Dendritic cell treated with granulocyte-macrophage colony-stimulating factor and Interleukin-4, amounts not matched to agents 40 ng/mL and 50 ng/mL, for 4 days (primary cell): ENCODE measurements around the gene COL24A1.
A peak's percentile ranks its signal among the peaks of the same experiment; 100 is the strongest.
"Not testable (repeated sequence)": the region's sequence is repeated elsewhere in the genome, so short reads cannot be mapped to it uniquely, and the experiment has no call there.

Source experiments
- H3K27ac Mint-ChIP-seq: one replicate; pipeline ENCODE4 v1.8.0; 2022; ENCODE audit warnings: mild to moderate bottlenecking, mixed read lengths
- H3K27me3 Mint-ChIP-seq: one replicate; pipeline ENCODE4 v1.8.0; 2022; ENCODE audit warnings: mild to moderate bottlenecking, mixed read lengths
- H3K36me3 Mint-ChIP-seq: one replicate; pipeline ENCODE4 v1.8.0; 2022; ENCODE audit warnings: low read depth, mixed read lengths
- H3K4me1 Mint-ChIP-seq: one replicate; pipeline ENCODE4 v1.8.0; 2022; ENCODE audit warnings: low read depth, mixed read lengths
- H3K4me3 Mint-ChIP-seq: one replicate; pipeline ENCODE4 v1.8.0; 2022; ENCODE audit warnings: mild to moderate bottlenecking, moderate library complexity, mixed read lengths
- H3K9me3 Mint-ChIP-seq: one replicate; pipeline ENCODE4 v1.8.0; 2022; ENCODE audit warnings: mixed read lengths
- intact Hi-C: fragments of 100-400 bp; cut with micrococcal nuclease; formaldehyde crosslinking; loops from one replicate; pipeline ENCODE4 v1.15.0; 2022

The COL24A1 gene

DNA sequence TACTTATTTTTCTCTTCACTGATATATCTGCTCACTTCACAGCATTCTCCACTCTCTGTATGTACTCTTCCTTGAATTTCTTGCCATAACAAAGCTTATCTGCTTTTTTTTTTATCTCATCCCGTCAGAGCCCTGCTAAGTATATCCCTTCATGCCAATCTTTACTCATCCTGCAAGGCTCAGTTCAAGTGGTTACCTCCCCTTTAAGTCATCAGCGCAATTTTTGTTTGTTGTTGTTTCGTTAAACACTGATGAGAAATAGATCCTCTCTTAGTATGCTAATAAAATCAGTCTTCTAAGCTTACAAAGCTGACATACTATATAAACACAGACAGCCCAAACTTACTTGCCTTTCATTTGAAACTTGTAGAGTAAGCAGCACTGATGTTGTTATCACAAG, 17.8 kb downstream of the COL24A1 start:
- intact Hi-C loops: no loop called here
- Mint-ChIP-seq H3K4me3 (no peak overlapping the region), H3K36me3 (no peaks in the 10 kb centered on the region), H3K9me3 (no peaks in the 10 kb centered on the region), H3K27me3 (no peaks in the 10 kb centered on the region), H3K27ac (no peak overlapping the region), H3K4me1 (peaks cover 24% of the 10 kb centered on the region)

DNA sequence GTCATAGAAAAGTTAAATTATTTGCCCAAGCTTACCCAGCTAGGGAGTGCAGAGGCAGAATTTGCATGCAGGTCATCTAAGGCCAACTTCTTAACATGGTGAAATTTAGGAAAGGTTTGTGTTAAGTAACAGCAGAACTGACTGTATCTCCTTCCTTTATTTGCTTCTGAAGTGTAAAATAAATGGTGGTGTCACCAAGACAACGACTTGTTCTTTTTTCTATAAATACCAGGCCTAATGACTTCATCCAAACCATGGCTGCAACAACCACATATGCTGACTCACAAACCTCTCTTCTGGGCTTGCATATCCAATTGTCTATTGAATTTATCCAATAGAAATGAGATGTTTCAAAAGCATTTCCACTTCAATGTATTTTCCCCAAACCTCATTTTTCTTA, 19.1 kb downstream of the COL24A1 start:
- H3K4me1 Mint-ChIP-seq: peaks cover 19% of the 10 kb centered on the region
- no peaks in the 10 kb centered on the region for H3K9me3 Mint-ChIP-seq
- no peaks in the 10 kb centered on the region for H3K36me3 Mint-ChIP-seq
- no peaks in the 10 kb centered on the region for H3K27me3 Mint-ChIP-seq
- no peak overlapping the region for H3K4me3 Mint-ChIP-seq
- intact Hi-C loops: no loop called here
- no peak overlapping the region for H3K27ac Mint-ChIP-seq

DNA sequence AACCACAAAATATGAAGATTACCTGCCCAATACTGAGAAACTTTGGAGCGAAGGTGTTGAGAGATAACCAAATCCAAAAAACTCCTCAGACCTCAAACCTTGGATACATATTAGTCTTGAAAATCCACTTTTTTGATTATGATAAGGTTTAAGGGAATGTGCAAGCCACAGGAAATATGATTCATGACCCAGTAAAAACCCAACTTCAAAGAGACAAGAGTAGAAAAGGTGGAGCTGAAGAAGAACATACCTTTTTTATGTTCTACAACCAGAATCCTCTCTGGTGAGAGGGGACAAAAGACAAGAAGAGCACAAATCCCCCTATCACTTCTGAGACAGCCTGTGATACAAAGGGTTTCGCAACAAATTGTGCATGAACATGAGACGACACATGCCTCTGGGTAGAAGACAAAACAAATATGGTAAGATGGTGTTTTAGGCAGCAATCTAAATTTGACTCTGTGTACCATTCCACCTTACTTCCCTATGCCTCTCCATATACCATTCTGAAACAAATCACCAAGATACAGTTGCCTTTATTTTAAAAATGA, 37.3 kb downstream of the COL24A1 start:
- Mint-ChIP-seq H3K27me3 (no peaks in the 10 kb centered on the region), H3K27ac (no peak overlapping the region), H3K4me1 (no peaks in the 10 kb centered on the region), H3K4me3 (no peak overlapping the region), H3K9me3 (no peaks in the 10 kb centered on the region), H3K36me3 (no peaks in the 10 kb centered on the region)
- intact Hi-C loops: no loop called here

DNA sequence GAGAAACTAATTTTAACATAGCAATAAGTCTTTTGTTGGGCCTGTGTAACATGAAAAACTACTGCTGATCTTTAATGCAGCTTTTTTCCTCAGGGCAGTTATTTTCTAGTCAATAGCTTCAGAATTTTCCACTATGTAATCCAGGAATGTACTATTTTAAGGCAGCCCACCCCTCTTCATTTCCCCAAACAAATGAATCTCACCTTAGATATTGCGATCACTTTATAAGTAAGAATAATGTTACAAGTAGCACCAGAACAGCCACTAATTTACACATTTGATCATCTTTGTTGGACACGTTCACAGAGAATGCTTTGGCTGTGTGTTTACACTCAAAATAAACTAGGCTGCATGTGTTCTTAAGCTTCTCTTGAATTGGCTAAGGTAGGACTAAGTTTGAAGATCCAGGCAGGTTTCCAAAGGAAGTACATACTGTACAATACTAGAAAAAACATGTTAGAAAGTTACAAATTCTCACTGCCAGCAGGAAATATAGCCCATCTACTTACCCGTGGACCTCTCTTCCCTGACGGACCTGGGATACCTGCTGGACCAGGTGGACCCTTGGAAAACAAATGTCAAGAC, 41.7 kb downstream of the COL24A1 start:
- Mint-ChIP-seq H3K27me3 (no peaks in the 10 kb centered on the region), H3K36me3 (peaks cover 9% of the 10 kb centered on the region), H3K4me1 (no peaks in the 10 kb centered on the region), H3K4me3 (no peak overlapping the region), H3K27ac (no peak overlapping the region), H3K9me3 (peaks cover 17% of the 10 kb centered on the region)
- intact Hi-C loops: no loop called here

DNA sequence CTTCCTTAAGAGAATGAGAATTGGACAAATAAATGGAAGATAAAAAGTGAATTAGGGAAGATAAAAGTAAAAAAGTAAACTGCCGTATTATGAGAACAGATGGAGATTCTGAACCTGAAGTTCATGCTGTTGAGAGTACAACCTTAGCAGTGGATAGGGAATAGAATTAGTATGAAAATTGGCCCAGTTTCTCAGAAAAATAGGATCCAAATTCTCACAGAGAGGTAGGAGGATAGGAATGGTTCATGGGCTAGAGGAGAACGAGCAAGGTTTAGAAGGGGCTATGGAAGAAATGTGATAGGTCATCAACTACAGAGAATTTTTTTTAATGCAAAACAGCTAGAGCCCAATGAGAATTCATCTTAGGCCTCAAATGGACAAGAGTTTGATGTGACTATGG, 42.3 kb downstream of the COL24A1 start:
- no peaks in the 10 kb centered on the region for H3K4me1 Mint-ChIP-seq
- intact Hi-C loops: no loop called here
- H3K27me3 Mint-ChIP-seq: no peaks in the 10 kb centered on the region
- no peak overlapping the region for H3K27ac Mint-ChIP-seq
- H3K4me3 Mint-ChIP-seq: no peak overlapping the region
- H3K36me3 Mint-ChIP-seq: peaks cover 9% of the 10 kb centered on the region
- peaks cover 17% of the 10 kb centered on the region for H3K9me3 Mint-ChIP-seq

DNA sequence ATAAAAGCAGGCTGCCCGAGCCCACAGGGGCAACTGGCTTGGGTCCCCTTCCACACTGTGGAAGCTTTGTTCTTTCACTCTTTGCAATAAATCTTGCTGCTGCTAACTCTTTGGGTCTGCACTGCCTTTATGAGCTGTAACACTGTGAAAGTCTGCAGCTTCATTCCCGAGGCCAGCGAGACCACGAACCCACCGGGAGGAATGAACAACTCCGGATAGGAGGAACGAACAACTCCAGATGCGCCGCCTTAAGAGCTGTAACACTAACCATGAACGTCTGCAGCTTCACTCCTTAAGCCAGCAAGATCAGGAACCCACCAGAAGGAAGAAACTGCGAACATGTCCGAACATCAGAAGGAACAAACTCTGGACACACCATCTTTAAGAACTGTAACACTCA, 45.0 kb downstream of the COL24A1 start:
- H3K27me3 Mint-ChIP-seq, H3K4me3 Mint-ChIP-seq, H3K36me3 Mint-ChIP-seq, H3K27ac Mint-ChIP-seq, H3K4me1 Mint-ChIP-seq, intact Hi-C loops: not testable (repeated sequence)
- peaks cover 17% of the 10 kb centered on the region for H3K9me3 Mint-ChIP-seq

DNA sequence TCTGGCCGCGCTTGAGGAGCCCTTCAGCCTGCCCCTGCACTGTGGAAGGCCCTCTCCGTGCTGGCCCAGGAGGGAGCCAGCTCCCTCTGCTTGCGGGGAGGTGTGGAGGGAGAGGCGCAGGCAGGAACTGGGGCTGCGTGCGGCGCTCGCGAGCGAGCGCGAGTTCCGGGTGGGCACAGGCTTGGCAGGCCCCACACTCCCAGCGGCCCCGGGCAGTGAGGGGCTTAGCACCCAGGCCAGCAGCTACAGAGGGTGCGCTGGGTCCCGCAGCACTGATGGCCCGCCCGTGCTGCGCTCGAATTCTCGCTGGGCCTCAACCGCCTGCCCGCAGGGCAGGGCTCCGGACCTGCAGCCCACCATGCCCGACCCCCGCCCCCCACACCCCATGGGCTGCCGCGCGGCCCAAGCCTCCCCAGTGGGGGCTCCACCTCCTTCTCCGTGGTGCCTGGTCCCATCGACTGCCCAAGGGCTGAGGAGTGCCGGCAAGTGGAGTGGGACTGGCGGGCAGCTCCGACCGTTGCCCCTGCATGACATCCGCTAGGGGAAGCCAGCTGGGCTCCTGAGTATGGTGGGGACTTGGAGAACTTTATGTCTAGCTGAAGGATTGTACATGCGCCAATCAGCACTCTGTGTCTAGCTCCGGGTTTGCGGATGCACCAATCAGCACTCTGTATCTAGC, 46.0 kb downstream of the COL24A1 start:
- H3K4me1 Mint-ChIP-seq: no peaks in the 10 kb centered on the region
- H3K27ac Mint-ChIP-seq: no peak overlapping the region
- no peak overlapping the region for H3K4me3 Mint-ChIP-seq
- peaks cover 9% of the 10 kb centered on the region for H3K36me3 Mint-ChIP-seq
- intact Hi-C loops: no loop called here
- H3K9me3 Mint-ChIP-seq: peaks cover 23% of the 10 kb centered on the region
- H3K27me3 Mint-ChIP-seq: no peaks in the 10 kb centered on the region

DNA sequence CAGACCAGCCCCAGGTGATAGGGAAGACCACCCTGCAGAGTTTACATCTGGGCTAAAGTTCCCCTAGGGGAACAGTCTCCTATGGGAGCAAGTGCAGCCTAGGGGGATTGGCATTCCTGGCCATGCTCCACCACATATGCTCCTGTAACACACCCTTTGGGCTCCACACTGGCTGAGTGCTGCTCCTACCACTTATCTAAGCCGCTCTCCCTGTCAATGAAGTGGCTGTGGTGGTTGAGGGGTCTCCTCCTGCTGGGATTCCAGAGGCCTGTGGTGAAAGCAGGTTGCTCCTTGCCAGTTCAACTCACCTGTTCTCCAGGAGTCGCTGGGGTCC, 51.1 kb downstream of the COL24A1 start:
- Mint-ChIP-seq H3K4me3 (no peak overlapping the region), H3K36me3 (no peaks in the 10 kb centered on the region), H3K4me1 (no peaks in the 10 kb centered on the region), H3K27me3 (no peaks in the 10 kb centered on the region), H3K9me3 (peaks cover 12% of the 10 kb centered on the region), H3K27ac (no peak overlapping the region)
- intact Hi-C loops: no loop called here

DNA sequence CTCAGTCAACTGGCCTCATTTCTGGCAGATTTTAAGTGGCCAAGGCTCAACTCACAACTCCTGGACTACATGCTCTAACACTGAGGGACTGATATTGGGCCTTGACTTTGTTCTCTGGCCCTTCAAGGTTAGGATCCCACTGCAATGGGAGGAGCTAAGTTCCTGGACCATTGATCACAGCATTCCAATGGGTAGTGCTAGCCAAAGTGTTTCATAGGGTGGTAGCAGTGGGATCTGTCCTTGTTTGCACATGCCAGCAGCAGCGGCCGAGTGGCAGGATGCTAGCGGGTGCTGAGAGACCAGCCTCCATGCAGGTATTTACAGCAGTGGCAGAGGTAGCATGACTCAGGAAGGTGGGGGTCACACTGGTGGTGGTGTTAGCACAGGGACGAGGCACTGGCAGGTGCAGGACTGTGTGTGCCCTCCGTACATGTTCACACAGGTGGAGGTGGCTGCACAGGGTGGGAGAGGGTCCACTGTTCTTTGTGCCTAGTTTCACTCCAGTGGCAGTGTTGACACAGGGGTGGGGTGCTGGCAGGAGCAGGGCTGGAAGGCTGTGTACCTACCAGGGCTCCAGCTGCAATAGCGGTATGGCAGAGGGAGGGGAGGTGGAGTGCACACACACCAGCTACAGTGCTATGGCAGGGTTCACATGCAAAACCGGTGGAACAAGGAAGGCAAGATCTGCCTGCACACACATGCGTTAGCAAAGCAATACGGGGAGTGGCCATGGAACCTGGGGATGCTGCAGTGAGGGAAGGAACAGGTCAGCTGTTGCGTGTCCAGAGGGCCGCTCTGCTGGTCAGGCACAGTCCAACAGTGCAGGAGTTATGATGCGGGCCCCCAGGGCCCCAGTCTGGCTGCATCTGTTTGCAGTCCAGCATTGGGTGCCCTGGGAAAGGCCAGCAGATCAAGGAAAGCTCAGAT, 51.7 kb downstream of the COL24A1 start:
- no peak overlapping the region for H3K4me3 Mint-ChIP-seq
- intact Hi-C loops: no loop called here
- H3K27me3 Mint-ChIP-seq: no peaks in the 10 kb centered on the region
- H3K4me1 Mint-ChIP-seq: no peaks in the 10 kb centered on the region
- peaks cover 9% of the 10 kb centered on the region for H3K9me3 Mint-ChIP-seq
- no peaks in the 10 kb centered on the region for H3K36me3 Mint-ChIP-seq
- no peak overlapping the region for H3K27ac Mint-ChIP-seq

DNA sequence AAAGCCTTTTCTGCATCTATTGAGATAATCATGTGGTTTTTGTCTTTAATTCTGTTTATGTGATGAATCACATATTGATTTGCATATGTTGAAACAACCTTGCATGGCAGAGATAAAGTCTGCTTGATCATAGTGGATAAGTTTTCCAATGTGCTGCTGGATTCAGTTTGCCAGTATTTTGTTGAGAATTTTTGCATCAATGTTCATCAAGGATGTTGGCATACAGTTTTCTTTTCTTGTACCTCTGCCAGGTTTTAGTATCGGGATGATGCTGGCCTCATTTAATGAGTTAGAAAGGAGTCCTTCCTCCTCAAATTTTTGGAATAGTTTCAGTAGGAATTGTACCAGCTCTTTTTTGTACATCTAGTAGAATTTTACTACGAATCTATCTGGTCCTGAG, 55.0 kb downstream of the COL24A1 start:
- H3K27me3 Mint-ChIP-seq: no peaks in the 10 kb centered on the region
- no peak overlapping the region for H3K4me3 Mint-ChIP-seq
- H3K4me1 Mint-ChIP-seq: peaks cover 7% of the 10 kb centered on the region
- intact Hi-C loops: no loop called here
- H3K27ac Mint-ChIP-seq: no peak overlapping the region
- H3K36me3 Mint-ChIP-seq: no peaks in the 10 kb centered on the region
- peaks cover 22% of the 10 kb centered on the region for H3K9me3 Mint-ChIP-seq

DNA sequence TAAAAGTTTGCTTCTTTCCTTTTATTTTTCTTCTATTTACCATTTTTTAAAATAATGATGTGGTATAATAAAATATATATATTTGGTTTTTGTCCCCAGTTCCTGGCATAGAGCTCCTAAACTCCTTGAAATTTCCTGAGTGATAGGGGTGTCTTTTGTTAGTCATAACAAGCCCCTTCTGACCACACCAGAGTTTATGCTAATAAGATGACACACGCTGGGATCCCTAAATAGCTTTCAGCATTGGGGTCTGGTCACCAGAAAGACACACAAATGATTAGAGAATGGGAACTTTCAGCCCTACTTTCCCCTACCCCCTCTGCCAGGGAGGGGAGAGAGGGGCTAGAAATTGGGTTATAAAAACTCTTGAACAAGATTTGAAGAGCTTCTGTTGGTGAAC, 56.2 kb downstream of the COL24A1 start:
- peaks cover 17% of the 10 kb centered on the region for H3K9me3 Mint-ChIP-seq
- intact Hi-C loops: no loop called here
- peaks cover 7% of the 10 kb centered on the region for H3K4me1 Mint-ChIP-seq
- H3K4me3 Mint-ChIP-seq: no peak overlapping the region
- no peaks in the 10 kb centered on the region for H3K36me3 Mint-ChIP-seq
- no peak overlapping the region for H3K27ac Mint-ChIP-seq
- H3K27me3 Mint-ChIP-seq: no peaks in the 10 kb centered on the region

DNA sequence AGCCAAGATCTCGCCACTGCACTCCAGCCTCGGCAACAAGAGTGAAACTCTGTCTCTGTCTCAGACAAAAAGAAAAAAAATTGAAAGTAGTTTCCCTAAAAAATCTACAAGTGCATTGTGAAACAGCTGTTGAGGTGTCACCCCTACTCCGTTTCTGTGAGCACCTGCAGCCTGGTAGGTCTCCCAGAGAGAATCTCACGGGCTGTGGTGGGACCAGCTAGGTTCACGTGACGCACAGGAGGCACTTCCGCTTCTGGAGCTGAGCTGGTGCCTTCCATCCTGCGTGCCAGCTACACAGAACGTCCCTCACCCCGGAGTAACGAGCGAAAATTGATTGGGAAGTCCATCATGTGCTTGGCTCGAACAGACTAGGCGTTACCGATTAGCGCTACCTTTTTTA, 66.8 kb downstream of the COL24A1 start:
- H3K36me3 Mint-ChIP-seq: no peaks in the 10 kb centered on the region
- no peaks in the 10 kb centered on the region for H3K9me3 Mint-ChIP-seq
- H3K27me3 Mint-ChIP-seq: no peaks in the 10 kb centered on the region
- no peak overlapping the region for H3K27ac Mint-ChIP-seq
- no peak overlapping the region for H3K4me3 Mint-ChIP-seq
- peaks cover 11% of the 10 kb centered on the region for H3K4me1 Mint-ChIP-seq
- intact Hi-C loops: no loop called here

DNA sequence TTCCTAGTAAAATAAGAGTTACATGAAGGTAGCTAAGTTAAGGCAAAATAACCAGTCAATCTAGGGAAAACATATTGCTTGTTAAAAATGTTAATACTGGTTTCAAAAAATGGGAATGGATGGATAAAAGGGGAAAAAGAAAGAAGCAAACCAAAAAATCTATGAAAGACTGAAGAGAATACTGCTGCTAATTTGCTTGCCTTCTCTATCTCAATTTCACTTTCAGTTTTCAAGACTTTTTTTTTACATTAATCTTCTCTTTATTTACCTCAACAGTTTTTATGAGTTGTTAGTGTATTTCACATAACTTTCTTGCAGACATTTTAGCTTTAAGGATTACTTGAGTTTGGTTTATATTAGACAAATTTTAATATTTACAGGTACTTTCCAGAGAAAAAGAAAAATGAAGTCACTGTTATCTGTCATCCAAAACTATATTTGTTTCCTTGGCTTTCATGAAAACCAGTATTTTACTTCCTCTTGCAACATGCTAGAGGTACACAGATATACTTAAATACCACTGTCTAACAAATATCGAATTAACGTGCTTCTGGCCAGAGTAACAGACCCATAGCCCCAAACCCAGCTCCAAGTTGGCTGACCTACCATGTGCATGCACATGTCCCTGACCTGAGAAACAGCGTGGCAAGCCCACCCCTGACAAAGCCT, 70.7 kb downstream of the COL24A1 start:
- Mint-ChIP-seq H3K27me3 (no peaks in the 10 kb centered on the region), H3K27ac (no peak overlapping the region), H3K36me3 (no peaks in the 10 kb centered on the region), H3K4me3 (peak overlapping the region; percentile 27), H3K9me3 (no peaks in the 10 kb centered on the region), H3K4me1 (peaks cover 11% of the 10 kb centered on the region)
- intact Hi-C loops: no loop called here

DNA sequence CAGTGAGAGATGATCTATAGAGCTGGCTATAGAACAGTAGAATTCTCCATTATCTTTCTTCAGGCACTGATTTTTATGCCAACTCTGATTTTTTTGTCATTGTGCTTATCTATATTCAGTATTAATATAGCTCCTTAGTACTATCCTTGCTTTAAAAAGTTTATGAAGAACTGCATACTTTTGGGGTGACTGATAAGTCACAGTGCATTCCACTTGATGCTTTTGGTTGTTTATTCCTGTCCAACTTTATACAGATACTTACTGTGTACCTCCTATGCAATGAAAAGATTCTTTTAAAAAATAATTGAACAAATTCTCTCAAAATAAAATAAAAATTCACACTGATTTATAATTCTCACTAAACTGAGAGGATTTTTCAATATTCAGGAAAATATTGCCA, 71.6 kb downstream of the COL24A1 start:
- intact Hi-C loops: no loop called here
- H3K27me3 Mint-ChIP-seq: no peaks in the 10 kb centered on the region

More for the DNA sequence above, 71.6 kb downstream of the COL24A1 start:
- no peak overlapping the region for H3K4me3 Mint-ChIP-seq
- no peaks in the 10 kb centered on the region for H3K9me3 Mint-ChIP-seq
- H3K4me1 Mint-ChIP-seq: peaks cover 11% of the 10 kb centered on the region
- no peaks in the 10 kb centered on the region for H3K36me3 Mint-ChIP-seq
- H3K27ac Mint-ChIP-seq: no peak overlapping the region
